Erythroblast (primary cell): ENCODE data around the gene LINGO1.

ENCODE experiments used
- GATA1 ChIP-seq: IDR thresholded peaks from 2 replicates; pipeline ENCODE4 v1.6.1; 2011; ENCODE audit warnings: low read depth, mild to moderate bottlenecking, control low read depth, low read length, moderate library complexity
- POLR2A ChIP-seq: IDR thresholded peaks from 2 replicates; pipeline ENCODE4 v1.6.1; 2011; ENCODE audit warnings: mild to moderate bottlenecking, low read length

DNA sequence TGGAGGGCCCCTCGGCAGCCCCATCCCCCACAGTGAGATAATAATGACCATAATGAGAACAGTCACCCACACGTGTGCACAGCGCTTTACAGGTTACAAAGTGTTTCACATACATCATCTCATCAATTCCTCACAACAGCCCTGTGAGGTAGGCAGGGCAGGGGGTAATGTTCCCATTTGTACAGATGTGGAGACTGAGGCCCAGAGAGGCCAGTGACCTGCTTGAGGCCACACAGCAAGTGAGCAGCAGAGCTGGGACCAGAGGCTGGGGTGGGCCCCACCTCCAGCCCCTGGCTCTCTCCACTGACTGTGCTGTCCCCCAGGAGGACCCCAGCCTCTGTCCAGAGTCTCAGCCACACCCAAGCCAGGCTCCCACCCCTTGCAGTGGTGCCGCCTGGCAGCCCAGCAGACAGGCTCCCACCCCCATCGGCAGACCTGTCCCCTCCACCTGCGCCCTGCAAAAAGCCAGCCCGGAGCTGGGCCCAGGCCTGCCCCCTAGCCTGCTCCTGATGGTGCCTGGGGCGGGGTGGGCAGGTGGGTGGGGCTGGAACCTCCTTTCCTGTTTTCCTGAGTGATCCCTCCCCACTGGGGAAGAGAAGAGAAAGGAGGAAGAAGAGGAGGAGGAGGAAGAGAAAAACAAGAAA lies 19.6 kb downstream of the LINGO1 start:
- no peak for TF ChIP-seq POLR2A
- TF ChIP-seq GATA1: no peak
